ENCODE data around the gene LRRC52.

GRCh38 chr1:165564561-165564960 is 20.8 kb downstream of the LRRC52 start:
- TF ChIP-seq CTCF (conservative IDR thresholded peaks at IDR 0.05; ENCODE audit: low read length): no peak
- no peak for TF ChIP-seq EZH2phosphoT487 (IDR thresholded peaks at IDR 0.05; ENCODE audit: borderline replicate concordance)
